Measurements from ENCODE around the gene FAM107B.
A peak's percentile ranks its signal among the peaks of the same experiment; 100 is the strongest.

The FAM107B gene

DNA sequence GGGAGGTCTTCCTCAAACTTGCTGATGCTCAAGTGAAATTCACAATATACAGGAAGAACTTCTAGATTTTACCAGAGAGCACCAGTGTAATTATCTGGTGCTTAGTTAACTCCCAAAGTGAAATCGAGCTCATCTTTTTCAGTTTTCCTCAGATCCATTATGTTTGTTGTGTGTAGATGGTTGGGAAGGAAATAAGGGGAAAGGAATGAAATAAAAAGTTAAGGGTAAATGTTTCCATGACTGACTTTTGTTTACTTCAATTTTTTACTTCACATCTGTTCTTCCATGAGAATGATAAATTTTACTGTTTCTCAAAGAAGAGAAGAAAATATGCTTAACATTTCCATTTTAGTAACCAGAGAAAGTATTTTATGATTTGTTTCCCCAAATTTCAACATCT lies 21.3 kb downstream of the FAM107B start:
- TF ChIP-seq, protein P1, sequence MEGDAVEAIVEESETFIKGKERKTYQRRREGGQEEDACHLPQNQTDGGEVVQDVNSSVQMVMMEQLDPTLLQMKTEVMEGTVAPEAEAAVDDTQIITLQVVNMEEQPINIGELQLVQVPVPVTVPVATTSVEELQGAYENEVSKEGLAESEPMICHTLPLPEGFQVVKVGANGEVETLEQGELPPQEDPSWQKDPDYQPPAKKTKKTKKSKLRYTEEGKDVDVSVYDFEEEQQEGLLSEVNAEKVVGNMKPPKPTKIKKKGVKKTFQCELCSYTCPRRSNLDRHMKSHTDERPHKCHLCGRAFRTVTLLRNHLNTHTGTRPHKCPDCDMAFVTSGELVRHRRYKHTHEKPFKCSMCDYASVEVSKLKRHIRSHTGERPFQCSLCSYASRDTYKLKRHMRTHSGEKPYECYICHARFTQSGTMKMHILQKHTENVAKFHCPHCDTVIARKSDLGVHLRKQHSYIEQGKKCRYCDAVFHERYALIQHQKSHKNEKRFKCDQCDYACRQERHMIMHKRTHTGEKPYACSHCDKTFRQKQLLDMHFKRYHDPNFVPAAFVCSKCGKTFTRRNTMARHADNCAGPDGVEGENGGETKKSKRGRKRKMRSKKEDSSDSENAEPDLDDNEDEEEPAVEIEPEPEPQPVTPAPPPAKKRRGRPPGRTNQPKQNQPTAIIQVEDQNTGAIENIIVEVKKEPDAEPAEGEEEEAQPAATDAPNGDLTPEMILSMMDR (conservative IDR thresholded peaks at IDR 0.05; ENCODE audit: control insufficient read depth, insufficient read depth, low read depth, low read length), result no peak
- no peak overlapping the region for H3K4me3 ChIP-seq (ENCODE audit: control insufficient read depth, low read depth, low read length)
- DNase-seq (ENCODE audit: low read depth), result no peak

DNA sequence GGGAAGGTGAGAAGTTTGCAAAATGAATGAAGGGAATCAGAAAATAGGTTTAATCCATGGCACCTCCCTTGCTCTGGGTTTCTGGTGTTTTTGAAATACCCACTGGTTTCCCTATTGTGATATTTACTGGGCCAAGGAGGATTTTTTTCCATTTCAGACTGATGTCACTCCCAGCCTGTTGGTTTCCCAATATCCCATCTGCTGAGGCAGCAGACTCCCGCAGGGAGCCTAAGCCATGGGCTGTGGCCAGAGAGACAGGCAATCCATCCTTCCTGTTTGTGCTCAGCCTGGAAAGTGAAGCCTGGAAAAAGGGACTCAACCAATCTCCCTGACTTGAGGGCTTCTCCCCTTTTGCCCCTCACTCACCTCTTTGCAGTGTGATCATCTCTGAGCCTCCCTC lies 22.8 kb downstream of the FAM107B start:
- TF ChIP-seq, protein P1 (conservative IDR thresholded peaks at IDR 0.05; ENCODE audit: control insufficient read depth, insufficient read depth, low read depth, low read length), result no peak
- DNase-seq (ENCODE audit: low read depth), result peak; percentile 54
- no peak overlapping the region for H3K4me3 ChIP-seq (ENCODE audit: control insufficient read depth, low read depth, low read length)

DNA sequence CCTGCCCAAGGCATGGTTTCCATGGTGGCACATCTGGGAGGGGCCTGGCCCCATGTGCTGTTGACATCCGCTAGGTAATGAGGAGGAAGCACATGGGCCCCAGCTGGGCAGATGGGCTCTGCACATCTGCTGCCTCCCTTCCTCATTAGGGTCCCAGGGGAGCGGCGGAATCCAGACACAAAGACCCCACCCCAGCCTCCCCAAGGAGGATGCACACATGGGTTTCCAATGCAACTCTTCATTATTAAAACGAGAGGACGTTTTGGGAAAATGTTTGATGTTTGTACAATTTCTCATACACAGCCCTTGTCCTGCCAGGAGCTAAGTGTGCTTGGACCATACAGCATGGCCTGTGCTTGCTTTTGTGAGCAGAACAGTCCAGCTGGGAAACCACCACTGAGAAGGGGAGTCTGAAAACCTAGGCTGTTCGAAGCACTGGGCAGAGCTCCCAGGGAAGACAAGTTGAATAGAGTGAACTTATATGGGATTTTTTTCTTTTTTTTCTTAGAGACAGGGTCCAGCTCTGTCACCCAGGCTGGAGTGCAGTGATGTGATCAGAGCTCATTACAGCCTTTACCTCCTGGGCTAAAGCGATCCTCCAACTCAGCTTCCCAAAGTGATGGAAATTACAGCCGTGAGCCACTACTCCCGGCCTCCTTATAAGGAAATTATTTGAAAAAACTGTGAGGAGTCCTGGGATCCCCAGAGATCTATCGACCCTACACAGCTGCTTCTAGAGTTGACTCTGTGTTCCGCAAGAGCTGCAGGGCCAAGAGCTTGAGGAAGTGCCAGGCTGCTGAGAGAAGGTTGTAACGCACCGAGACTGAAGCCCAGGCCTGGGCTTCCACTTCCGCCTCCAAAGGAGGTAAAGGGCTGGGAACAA lies 23.4 kb downstream of the FAM107B start:
- peak; percentile 9 for DNase-seq (ENCODE audit: low read depth)
- TF ChIP-seq, protein P1 (conservative IDR thresholded peaks at IDR 0.05; ENCODE audit: control insufficient read depth, insufficient read depth, low read depth, low read length), result no peak
- H3K4me3 ChIP-seq (ENCODE audit: control insufficient read depth, low read depth, low read length), result no peak overlapping the region

DNA sequence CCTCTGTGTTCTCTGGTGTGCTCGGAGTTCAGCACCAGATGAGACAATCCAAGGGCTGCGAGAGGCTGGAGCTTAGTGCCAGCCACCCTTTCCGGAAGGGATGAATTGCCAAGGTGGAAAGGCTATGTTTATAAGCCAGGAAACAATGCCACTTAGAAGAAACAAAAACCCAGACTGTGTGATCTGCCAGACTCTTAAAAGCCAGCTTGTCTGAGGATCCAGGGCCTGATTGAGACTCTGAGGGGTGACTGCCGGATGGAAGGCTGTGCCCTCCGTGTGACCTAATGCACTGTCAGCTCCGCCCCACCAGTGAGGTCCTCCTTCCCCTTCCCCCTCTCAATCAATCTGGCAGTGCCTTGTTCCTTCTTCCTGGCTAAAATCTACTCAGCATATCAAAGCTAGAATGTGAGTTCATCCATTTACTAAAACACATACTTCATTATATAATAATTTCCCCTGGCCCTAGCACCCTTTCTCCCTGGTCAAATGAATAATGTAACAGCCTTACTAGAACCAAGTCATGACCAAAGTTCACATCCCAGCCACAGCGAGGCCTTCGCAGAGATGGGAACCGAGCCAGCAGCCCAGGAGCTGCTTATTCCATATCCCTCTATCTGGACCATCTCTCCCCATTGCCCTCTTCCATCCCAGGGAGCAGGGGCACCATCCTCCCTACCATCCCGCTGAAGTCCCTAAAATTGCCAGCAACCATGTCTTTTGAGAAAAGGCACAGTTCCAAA lies 25.5 kb downstream of the FAM107B start:
- TF ChIP-seq, protein P1 (conservative IDR thresholded peaks at IDR 0.05; ENCODE audit: control insufficient read depth, insufficient read depth, low read depth, low read length), result no peak
- no peak overlapping the region for H3K4me3 ChIP-seq (ENCODE audit: control insufficient read depth, low read depth, low read length)
- no peak for DNase-seq (ENCODE audit: low read depth)

DNA sequence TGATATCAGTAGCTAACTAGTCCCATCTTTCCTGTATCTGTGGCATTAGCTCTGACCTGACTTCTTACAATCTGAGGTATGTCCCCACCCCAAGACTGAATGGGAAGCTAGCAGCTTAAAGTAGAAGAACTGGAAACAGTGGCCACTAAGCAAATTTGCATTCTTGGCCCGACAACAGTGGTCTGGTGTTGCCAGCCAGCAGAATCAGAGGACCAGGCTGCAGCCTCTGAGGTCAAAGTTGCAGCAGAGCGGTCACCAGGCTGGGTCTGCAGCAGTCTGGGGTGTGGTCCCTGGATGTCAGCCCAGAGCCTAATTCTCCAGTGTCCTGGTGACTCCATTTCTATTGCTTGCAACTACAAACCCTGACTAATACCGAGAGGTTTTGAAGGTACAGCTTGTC lies 26.3 kb downstream of the FAM107B start:
- TF ChIP-seq, protein P1 (conservative IDR thresholded peaks at IDR 0.05; ENCODE audit: control insufficient read depth, insufficient read depth, low read depth, low read length), result no peak
- H3K4me3 ChIP-seq (ENCODE audit: control insufficient read depth, low read depth, low read length), result no peak overlapping the region
- no peak for DNase-seq (ENCODE audit: low read depth)

DNA sequence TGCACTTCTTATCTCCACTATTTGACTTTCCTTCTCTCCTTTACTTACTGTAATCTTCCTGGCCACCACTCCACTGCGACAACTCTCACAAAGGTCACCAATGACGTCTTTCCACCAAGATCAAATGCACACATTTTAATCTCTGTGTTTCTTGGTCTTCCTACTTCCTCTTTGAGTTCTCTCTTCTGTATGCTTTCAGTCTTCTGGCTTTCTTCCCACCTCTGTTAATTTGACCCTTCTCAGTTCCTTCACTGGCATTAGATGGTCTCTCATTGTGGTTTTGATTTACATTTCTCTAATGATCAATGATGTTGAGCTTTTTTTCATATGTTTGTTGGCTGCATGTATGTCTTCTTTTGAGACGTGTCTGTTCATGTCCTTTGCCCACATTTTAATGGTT lies 31.9 kb downstream of the FAM107B start:
- TF ChIP-seq, protein P1 (conservative IDR thresholded peaks at IDR 0.05; ENCODE audit: control insufficient read depth, insufficient read depth, low read depth, low read length), result no peak

More for the DNA sequence above, 31.9 kb downstream of the FAM107B start:
- no peak overlapping the region for H3K4me3 ChIP-seq (ENCODE audit: control insufficient read depth, low read depth, low read length)
- no peak for DNase-seq (ENCODE audit: low read depth)

Data from fibroblast of mammary gland (primary cell).